GM19099 (cell line): ENCODE measurements around the gene ADAMTS6.

Source experiments
- POLR2A ChIP-seq: IDR thresholded peaks from 3 replicates; pipeline ENCODE4 v1.6.1; 2011; ENCODE audit warnings: low read depth; ENCODE audit not compliant: insufficient read length; ENCODE audit errors: extremely low read depth

The ADAMTS6 gene

DNA sequence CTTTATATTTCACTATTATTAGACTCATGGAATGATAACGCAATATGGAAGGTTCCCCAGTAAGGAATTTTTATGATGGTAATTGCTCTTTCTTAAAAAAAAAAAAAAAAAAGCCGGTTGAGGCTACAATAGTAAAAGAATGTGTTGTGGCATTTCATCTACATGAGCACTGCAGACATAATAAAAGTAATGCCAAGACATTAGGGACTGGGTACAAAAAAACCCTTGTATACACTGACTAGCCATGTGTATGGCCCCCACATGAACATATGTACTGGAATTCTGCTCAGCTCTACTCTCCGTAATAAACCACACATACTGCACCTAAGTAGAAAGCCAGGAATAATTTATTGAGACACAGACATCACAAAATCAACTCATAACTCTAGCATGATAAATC lies 218.4 kb downstream of the ADAMTS6 start:
- no peak for TF ChIP-seq POLR2A

DNA sequence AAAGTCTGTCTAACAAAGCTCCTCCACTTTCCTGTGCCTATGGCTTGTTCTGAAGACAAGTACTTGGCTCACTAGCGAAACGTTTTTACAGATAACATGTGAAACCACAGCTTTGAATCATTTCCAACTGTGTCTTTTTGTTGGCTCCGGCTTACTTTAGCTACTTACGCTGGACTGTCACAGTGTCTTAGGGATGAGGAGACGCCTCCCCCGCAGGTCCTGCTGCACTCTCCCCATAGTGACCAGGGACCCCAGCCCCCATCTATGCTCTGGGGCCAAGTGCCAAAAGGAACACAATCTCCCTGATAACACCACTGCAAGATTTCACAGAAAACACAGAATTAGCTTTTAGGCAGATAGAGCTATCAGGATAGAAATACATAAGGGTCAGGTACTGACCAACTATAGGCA lies 219.1 kb downstream of the ADAMTS6 start:
- TF ChIP-seq POLR2A: no peak

DNA sequence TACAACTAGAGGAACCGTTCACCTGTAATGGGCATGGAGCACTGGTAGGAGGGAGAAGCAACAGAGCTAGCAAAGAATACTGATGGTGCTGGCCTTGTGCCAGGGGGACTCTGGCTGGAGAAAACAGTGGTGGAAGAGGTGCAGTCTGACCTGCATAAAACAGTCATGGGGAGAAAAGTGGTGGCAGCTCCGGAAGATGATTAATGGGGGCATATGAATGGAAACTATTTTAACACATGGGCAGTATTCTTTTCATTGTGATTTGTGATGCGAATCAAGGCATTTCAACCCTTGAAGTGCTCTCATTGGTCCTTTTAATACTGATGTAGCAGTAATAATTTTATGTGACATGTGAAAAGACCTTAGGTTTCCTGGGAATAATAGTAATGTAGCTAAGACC lies 219.6 kb downstream of the ADAMTS6 start:
- TF ChIP-seq POLR2A: no peak

DNA sequence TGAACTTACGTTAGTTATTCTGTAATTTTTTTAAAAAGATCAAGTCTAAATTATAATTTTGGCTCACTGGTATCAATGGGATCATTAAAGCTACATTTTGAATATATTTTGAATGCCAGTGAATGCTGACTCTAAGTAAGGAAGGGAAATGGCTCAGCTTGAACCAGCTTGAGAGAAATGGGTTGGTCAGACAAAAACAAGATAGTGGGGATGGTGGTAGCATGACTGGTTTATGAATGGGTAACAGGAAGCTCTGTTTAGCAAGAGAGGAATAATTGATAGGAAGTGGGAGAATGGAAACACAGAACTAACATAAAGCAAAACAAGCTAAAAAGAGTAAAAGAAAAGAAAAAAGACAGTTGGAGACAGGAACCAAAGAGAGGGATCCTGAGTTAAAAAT lies 220.2 kb downstream of the ADAMTS6 start:
- no peak for TF ChIP-seq POLR2A

DNA sequence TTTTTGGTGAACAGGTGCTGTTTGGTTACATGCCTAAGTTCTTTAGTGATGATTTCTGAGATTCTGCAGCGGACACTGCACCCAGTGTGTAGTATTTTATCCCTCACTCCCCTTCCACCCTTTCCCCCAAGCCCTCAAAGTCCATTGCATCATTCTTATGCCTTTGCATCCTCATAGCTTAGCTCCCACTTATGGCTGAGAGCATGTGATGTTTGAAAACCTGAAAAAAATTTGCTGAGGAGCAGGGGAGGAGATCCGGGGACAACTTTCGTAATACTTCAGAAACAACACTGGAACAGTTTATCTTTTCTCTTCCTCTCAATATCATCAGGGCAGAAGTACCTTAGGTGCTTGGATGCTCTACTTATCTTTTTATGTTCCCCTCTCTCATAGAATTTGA lies 226.4 kb downstream of the ADAMTS6 start:
- no peak for TF ChIP-seq POLR2A

DNA sequence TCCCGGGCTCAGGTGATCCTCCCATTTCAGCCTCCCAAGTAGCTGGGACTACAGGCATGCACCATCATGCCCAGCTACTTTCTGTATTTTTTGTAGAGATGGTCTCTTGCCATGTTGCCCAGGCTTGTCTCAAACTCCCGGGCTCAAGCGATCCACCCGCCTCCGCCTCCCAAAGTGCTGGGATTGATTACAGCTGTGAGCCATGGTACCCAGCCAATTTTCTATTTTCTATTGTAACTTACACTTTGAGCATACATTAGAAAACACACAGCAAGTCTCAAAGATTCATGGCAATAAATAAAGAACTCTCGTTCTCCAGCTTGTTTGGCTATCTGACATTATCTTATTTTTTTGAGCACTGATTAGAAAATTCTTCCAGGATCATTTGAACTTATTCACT lies 228.7 kb downstream of the ADAMTS6 start:
- TF ChIP-seq POLR2A: no peak

DNA sequence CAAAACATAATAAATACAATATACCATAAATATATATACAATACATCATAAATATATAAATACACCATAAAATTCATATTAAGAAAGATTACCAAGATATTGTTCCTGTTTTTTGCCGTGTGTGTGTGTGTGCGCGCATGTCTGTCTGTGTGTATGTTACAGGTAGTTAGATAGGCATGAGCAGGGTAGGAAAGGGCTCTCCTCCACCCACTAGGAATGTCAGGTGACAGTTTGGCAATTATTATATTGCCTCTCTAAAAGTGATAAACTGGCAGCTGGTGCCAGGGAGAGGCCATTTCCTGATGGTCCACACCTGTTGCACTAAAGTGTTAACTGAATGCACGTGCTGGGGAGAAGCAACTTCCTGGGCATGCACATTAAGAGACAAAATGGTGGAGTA lies 232.8 kb downstream of the ADAMTS6 start:
- TF ChIP-seq POLR2A: no peak

DNA sequence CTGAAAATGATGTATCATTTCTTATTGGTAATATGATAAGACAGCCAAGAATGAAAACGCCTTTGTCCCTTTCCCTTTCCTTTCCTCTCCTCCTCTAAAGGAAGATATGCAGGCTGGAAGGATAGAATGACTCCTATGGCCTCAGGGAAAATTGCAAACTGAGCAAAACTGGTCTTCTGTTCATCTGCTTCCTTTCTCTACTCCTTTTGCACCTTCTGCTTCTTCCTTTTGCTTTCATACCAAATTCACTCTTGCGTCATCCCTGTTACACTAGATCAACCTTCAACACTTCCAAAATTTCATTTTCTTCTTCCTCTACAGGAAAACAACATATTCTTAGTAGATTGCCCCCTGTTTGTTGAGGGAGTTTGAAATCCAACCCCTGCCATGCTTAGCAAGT lies 234.1 kb downstream of the ADAMTS6 start:
- TF ChIP-seq POLR2A: no peak

DNA sequence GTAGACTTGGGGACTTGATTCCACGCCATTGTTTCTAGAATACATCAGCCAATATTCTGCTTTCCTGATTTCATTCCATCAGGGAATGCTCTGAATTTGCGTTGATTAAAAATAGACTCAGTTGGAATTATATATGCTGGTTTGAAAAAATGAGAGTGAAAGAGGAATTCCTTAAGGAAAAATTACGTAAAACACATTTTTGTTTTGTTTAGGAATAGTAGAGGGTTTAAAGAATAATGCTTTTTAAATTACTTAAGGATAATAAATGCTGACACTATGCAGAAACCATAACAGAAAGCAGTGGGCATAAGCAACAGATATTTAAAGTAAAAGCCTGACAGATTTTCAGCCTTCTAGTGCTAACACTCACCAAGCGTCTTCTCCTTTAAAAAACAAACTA lies 235.0 kb downstream of the ADAMTS6 start:
- TF ChIP-seq POLR2A: no peak

DNA sequence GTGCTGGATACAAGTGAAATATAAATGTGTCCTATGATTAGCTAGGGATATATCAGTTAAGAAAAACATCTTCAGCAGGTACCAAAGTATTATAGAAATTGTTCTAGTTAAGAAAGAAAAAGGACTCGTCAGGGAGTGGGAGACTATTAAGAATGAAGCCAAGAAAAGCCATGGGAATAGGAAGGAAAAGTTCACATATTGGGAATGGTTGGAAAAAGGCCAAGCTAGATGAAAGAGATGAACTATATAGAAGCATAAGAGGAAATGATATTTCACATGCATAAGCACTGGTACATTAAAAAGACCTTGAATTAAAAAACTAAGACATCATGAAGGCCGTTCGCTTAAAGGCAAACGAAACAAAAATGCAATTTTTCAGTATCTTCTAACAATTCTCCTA lies 237.7 kb downstream of the ADAMTS6 start:
- TF ChIP-seq POLR2A: no peak

DNA sequence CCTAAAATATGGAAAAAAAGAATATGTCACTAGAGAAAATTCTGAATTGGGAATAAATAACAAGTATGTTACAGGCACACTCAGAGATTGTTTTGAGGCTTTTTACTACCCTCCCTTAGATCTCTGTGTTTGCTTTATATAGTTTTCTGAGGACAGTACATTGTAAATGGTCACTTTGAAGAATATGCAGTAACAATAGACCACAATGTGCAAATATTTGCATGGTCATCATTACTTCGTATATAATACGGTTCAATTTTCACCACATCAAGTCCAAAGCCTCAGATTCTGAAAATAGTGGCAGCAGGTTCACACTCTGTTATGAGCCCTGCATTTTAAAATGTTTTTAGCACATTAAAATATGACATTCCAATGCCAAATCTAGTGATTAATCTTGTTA lies 238.6 kb downstream of the ADAMTS6 start:
- no peak for TF ChIP-seq POLR2A

DNA sequence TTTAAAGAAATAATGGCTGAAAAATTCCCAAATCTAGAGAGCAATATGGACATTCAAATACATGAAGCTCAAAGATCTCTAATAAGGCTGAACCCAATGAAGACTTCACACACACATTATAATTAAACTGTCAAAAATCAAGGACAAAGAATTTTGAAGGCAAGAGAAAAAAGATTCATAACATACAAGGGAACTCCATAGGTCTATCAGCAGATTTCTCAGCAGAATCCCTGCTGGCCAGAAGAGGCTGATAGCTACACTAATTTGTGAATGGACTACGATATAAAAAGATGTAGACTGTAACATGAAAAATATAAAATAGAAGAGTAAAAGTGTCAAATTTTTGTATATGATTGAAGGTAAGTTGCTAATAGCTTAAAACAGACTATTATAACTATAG lies 251.9 kb downstream of the ADAMTS6 start:
- TF ChIP-seq POLR2A: no peak

DNA sequence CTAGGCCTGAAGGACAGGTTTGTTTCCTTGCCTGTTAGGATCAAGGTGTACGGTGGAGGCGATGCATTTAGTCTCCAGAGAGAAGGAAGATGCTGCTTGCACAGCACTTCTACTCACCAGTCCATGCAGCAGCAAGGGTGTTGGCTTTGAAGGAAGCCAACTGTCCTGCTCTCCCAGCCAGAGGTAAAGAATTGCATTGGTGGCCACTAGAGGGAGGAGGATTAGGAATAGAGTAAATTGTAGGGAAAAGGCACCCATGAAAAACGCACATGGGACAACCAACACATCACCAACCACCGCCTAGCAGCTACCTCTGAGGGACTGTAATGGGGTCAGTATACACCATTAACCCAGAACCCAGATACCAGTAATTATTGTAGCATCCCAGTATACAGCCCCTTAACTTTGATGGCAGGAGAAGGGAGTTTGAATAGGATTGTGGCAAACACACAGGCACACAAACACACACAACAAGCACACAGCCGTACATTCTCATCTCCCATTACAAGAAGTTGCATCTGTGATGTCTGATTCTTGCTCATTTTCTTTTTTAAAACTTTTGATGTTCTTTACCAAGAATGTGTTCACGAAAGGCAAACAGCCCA lies 267.7 kb downstream of the ADAMTS6 start:
- TF ChIP-seq POLR2A: no peak

DNA sequence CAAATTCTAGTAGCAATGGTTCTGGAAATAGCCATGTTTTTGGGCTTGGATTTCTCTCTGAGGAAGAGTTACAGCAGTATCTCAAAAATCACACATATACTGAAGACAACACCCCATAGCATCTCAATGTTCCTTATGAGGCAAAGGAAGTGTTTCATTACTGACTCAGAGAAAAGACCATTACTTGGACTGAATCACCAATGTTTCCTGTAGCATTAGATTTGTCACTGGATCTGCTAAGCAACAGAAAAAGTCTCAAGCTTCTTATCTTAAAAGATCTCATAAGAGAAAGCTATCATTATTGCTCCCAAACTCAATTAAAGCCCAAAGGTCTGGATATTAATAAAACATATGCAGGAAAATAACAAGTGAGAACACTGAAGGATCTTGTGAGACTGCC lies 272.4 kb downstream of the ADAMTS6 start:
- no peak for TF ChIP-seq POLR2A

DNA sequence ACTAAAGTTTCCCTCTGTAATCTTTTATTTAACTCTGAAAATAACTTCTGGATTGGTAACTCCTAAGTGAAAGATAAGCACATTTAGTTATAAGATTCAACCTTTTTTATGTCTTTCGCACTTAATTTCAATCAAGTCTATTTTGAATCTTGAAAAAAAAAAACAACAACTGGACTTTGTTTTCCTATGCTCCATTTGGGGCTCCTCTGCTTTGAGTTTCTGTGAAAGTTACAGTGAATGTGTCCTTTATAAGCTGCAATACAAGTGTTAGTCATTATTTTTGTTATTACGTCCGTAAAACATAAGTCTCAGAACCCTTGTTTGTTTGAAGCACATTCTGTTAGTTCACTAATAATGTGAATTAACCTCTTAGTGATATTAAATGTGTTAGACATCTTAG lies 276.8 kb downstream of the ADAMTS6 start:
- no peak for TF ChIP-seq POLR2A

DNA sequence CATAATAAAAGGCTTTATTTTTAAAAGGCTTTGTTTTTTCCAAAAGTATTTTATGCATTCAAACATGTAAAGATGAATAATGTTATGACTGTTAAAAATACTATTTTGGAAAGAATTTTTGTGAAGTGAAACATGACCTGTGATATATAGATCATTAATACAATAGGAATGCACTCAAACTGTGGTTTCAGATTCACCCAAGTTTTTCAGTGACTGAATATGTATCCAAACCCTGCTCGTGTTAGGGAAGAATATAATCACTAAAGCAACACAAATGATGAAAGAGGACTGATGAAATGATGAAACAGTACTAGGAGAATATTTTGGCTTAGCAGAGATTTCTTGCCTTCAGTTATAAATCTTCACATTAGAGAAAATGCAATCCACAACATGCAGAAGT lies 278.0 kb downstream of the ADAMTS6 start:
- TF ChIP-seq POLR2A: no peak

DNA sequence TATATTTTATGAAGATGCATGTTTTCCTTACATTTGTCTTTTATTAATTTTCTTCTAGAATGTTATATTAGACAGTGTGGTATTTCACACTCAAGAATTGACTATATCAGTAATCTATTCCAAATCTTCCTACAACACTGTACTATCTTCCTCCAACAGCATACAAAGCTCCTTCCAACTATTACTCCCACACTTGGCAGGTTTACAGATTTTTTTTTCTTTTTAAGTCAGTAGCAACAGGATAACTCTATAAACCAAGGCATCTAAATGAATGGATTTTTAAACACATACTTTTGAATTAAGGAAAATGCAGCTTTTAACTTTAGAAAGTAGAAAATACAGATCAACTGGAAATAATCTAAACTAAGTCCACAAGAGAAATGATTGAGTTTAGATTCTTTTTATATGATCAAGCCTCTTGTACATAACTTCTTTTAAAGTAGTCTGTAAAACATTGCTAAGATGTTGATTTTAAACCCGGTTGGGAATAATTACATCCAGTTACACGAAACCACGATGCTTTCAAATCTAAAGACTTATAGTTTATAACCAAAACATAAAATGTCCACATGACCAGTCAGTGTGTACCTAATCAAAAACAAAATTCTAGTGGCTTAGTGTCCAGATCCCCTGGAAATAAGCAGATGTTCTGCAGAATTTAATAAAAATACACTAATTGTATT lies 281.6 kb downstream of the ADAMTS6 start:
- TF ChIP-seq POLR2A: no peak

DNA sequence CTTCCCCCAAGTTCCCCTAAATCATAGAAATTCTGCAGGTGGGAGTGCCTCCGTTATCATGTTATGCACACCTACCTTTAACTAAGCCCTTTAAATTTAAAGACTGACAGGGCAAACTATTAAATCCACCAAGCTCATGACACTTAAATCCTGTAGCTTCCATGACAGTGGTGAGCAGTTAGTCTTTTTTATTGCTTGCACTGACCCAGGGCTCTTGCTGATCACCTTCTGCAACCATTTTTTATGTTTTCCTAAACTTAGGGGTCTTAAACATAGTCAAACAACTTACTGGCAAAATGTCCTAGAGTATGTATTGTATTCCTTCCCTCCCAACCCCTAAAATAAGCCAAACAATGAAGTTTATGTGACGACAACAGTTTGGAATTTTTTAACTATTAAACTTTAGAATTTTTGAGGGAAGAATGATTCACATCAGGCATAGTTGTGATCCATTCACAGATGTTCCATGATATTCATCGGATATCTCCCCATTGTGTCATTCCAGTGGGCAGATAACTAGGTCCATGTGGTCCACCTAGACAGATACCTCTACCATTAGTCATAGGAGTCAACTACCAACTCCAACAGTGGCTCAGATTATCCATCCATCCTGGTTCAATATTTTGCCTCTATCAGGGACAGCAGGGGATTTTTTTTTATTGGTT lies 283.1 kb downstream of the ADAMTS6 start:
- no peak for TF ChIP-seq POLR2A
